HUES6 (cell line): ENCODE results near the gene EEF1AKMT3.

ENCODE experiments used
- H3K27ac ChIP-seq: 2 replicates; pipeline ENCODE4 v1.7.0; 2013; ENCODE audit warnings: low read depth, mild to moderate bottlenecking, low read length, inconsistent platforms
- H3K27me3 ChIP-seq: 2 replicates; pipeline ENCODE4 v1.6.1; 2013; ENCODE audit warnings: low read length; ENCODE audit not compliant: control insufficient read depth, insufficient read depth
- H3K36me3 ChIP-seq: 2 replicates; pipeline ENCODE4 v1.6.1; 2013; ENCODE audit warnings: low read length; ENCODE audit not compliant: control insufficient read depth, insufficient read depth
- H3K4me1 ChIP-seq: 2 replicates; pipeline ENCODE4 v1.6.1; 2013; ENCODE audit warnings: low read length; ENCODE audit not compliant: control insufficient read depth, insufficient read depth
- H3K4me3 ChIP-seq: 2 replicates; pipeline ENCODE4 v1.5.1; 2013; ENCODE audit warnings: low read depth, low read length
- H3K9ac ChIP-seq: one replicate; pipeline ENCODE4 v1.6.1; 2013; ENCODE audit warnings: mild to moderate bottlenecking, low read length
- H3K9me3 ChIP-seq: 2 replicates; pipeline ENCODE4 v1.6.1; 2013; ENCODE audit warnings: low read depth, low read length; ENCODE audit not compliant: control insufficient read depth, insufficient read depth

The EEF1AKMT3 gene

DNA sequence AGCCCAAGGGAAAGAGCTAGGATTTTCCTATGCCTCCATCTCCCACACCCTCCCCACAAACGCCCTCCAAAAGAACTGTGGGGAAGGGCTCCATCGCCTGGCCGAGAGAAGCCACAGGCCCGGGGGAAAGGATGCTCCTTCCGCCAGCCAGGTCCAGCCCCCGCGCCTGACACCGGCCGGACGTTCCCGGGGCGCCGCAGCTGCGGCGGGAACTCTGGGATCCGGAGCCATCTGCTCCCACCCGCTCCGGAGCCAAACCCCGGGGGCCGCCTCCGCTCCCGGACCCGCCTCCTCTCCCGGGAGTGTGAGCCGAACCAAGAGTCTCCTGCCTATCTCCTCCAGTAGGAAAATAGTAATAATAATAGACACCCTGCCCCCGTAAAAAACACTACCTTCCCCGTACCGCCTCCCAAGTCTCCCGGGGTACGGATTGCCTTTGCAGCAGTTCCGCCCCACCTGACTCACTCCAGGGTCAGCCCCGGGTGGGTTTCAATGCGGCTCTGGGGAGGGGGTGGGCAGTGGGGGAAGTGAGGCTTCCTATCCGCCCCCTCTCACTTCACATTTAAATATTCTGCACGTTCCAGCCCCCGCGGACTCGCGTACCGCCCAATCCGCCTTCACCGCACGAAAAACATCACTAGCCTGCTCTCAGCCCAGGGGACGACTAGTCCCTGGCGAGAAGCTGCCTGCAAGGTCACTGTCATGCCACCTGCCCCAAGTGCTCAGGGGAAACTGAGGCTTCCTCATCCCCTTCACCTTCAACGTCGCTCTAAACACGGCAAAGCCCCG is 36.3 kb upstream of the EEF1AKMT3 start:
- Histone ChIP-seq H3K4me3 (peak overlapping the region; percentile 53), H3K27me3 (peaks cover 99% of the 10 kb centered on the region), H3K36me3 (no peaks in the 10 kb centered on the region), H3K4me1 (peaks cover 16% of the 10 kb centered on the region), H3K9me3 (no peaks in the 10 kb centered on the region), H3K9ac (no peak overlapping the region), H3K27ac (no peak overlapping the region)

DNA sequence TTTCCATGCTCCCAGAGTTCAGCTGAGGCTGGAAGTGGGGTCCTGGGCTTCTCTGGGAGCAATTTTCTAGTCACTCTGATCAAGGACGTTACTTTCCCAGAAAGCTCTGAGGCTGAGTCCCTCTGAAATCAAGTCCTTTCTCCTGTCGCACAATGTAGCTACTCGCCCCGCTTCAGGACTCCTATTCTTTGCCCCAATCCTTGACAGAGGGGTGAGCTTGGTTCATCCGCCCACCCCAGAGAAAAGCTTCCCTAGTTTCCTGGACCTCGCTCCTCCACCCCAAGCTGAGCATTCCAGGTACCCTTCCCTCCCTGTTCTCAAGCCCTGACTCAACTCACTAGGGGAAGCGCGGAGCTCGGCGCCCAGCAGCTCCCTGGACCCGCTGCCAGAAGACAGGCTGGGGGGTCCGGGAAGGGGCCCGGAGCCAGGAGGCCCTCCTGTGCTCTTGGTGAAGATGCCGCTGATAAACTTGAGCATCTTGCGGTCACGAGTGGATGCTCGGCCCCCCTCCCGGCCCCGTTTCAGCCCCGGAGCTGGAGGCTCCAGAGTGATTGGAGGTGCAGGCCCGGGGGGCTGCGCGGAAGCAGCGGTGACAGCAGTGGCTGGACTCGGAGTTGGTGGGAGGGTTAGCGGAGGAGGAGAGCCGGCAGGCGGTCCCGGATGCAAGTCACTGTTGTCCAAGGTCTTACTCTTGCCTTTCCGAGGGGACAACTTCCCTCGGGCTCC is 35.5 kb upstream of the EEF1AKMT3 start:
- Histone ChIP-seq H3K4me1 (peaks cover 16% of the 10 kb centered on the region), H3K36me3 (no peaks in the 10 kb centered on the region), H3K9me3 (no peaks in the 10 kb centered on the region), H3K9ac (no peak overlapping the region), H3K4me3 (peak overlapping the region; percentile 53), H3K27me3 (peaks cover 99% of the 10 kb centered on the region), H3K27ac (no peak overlapping the region)

- Histone ChIP-seq H3K27ac (no peak overlapping the region), H3K4me3 (peak overlapping the region; percentile 53), H3K36me3 (no peaks in the 10 kb centered on the region), H3K4me1 (peaks cover 16% of the 10 kb centered on the region), H3K27me3 (peaks cover 99% of the 10 kb centered on the region), H3K9ac (no peak overlapping the region), H3K9me3 (no peaks in the 10 kb centered on the region)
Observed at GRCh38 chr12:57737467-57738460, 34.6 kb upstream of the EEF1AKMT3 start.

- H3K36me3 ChIP-seq: no peaks in the 10 kb centered on the region
- H3K9me3 ChIP-seq: no peaks in the 10 kb centered on the region
- H3K9ac ChIP-seq: no peak within 1 kb of the TSS
- peak within 1 kb of the TSS; percentile 53 for H3K4me3 ChIP-seq
- peaks cover 95% of the 10 kb centered on the region for H3K27me3 ChIP-seq
- peaks cover 16% of the 10 kb centered on the region for H3K4me1 ChIP-seq
- H3K27ac ChIP-seq: no peak within 1 kb of the TSS
Observed at GRCh38 chr12:57738661-57739237, 33.7 kb upstream of the EEF1AKMT3 start, which contains the start of gene AGAP2. TSS of gene AGAP2 (minus strand) at chr12:57738742. CDS start at chr12:57738246, 496 bp downstream.

DNA sequence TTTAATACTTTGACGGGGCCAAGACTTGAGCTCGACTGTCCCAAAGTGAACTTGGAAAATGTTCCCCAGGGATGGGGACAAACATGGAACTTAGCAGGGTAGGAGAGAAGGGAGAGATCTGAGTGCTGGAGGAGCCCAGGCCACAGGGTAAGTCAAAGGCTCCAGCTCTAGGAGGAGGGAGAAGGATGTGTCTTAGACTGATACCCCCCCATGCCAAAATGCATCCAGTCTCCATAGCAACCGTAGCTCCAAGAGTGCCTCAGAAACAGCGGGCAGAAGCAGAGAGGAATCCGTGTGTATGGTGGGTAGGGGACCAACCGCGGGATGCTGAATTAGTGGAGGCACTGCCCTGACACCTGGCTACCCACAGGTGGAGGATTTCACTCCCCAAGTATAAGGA is 33.0 kb upstream of the EEF1AKMT3 start:
- H3K9ac ChIP-seq: no peak overlapping the region
- peaks cover 95% of the 10 kb centered on the region for H3K27me3 ChIP-seq

DNA sequence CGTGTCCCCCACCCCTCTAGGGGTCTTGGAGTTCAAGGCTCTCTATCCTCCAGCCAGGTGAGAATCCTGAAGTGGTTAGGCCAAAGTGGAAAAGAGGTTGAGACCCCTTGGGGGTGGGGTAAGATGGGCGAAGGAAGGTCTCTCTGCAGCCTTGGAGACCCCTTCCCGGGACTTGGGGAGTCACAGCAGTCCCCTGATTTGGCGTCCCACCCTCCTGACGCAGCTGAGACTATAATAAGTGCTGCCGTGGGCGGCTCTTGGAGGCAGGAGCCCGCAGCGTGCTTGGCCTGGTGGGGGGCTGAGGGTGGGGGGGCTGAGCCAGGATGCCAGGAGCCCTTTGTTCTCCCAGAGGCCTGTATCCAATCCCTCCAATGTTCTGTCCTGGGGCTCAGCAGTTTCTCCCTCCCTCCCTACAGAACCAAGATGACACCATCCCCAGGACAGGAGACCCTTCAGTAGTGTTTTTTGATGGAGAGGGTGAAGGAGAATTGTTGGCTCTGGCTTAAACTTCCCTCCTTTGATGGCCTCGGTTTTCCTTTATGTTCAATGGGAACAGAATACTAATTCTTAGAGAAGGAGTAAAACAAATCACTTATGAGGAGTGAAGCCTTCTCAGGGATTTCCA is 32.4 kb upstream of the EEF1AKMT3 start:
- no peaks in the 10 kb centered on the region for H3K9me3 ChIP-seq
- H3K36me3 ChIP-seq: no peaks in the 10 kb centered on the region
- no peak overlapping the region for H3K27ac ChIP-seq
- H3K9ac ChIP-seq: no peak overlapping the region
- no peak overlapping the region for H3K4me3 ChIP-seq
- peaks cover 88% of the 10 kb centered on the region for H3K27me3 ChIP-seq
- H3K4me1 ChIP-seq: peaks cover 16% of the 10 kb centered on the region

More for the DNA sequence above, 33.0 kb upstream of the EEF1AKMT3 start:
- Histone ChIP-seq H3K36me3 (no peaks in the 10 kb centered on the region), H3K4me1 (peaks cover 16% of the 10 kb centered on the region), H3K27ac (no peak overlapping the region), H3K4me3 (peak overlapping the region; percentile 52), H3K9me3 (no peaks in the 10 kb centered on the region)

GRCh38 chr12:57740656-57741412 is 31.6 kb upstream of the EEF1AKMT3 start:
- Histone ChIP-seq H3K9me3 (no peaks in the 10 kb centered on the region), H3K4me1 (peaks cover 15% of the 10 kb centered on the region), H3K36me3 (peaks cover 2% of the 10 kb centered on the region; the same call in 1 of the 2 replicates), H3K27me3 (peaks cover 80% of the 10 kb centered on the region), H3K4me3 (no peak overlapping the region), H3K9ac (no peak overlapping the region), H3K27ac (no peak overlapping the region)

GRCh38 chr12:57741413-57741789 is 31.0 kb upstream of the EEF1AKMT3 start:
- Histone ChIP-seq H3K9ac (no peak overlapping the region), H3K9me3 (no peaks in the 10 kb centered on the region), H3K27ac (no peak overlapping the region), H3K36me3 (peaks cover 8% of the 10 kb centered on the region), H3K4me3 (no peak overlapping the region), H3K4me1 (peaks cover 15% of the 10 kb centered on the region), H3K27me3 (peaks cover 75% of the 10 kb centered on the region)

- peaks cover 15% of the 10 kb centered on the region for H3K36me3 ChIP-seq
- peaks cover 10% of the 10 kb centered on the region; the same call in 1 of the 2 replicates for H3K4me1 ChIP-seq
- H3K9me3 ChIP-seq: no peaks in the 10 kb centered on the region
- H3K27me3 ChIP-seq: peaks cover 68% of the 10 kb centered on the region
- H3K9ac ChIP-seq: no peak overlapping the region
- peak overlapping the region; percentile 25; the same call in 1 of the 2 replicates for H3K4me3 ChIP-seq
- no peak overlapping the region for H3K27ac ChIP-seq
Observed at GRCh38 chr12:57741844-57742738, 30.3 kb upstream of the EEF1AKMT3 start.
